Measurements from ENCODE around the gene STOML2. TPM values are rescaled to one million over a fixed set of nuclear protein-coding genes. Genes with fewer than 3 reads are reported as not detected.

STOML2 gene
- total RNA-seq, 1 donor from 2014 or later = 98.2 TPM

DNA sequence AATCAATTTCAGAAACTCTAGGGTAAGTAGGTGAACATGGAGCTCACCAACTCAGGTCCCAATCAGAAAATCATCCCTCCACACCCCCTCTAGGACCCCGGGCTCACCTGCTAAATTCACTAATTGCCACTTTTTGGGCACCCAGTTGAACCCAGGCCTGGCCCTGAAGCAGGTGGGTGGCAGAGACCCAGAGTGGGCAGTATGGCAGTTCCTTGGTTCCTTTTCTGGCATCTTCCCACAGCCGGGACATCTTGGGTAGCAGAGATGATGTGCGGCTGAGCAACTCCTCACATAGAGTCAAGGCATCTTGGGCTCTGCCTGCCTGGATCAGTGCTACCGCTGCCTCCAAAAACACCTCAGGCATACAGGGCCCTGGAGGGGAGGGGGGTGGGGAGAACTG, 27.6 kb downstream of the STOML2 start:
- no peak for TF ChIP-seq CTCF (IDR thresholded peaks at IDR 0.05)
- TF ChIP-seq POLR2A (IDR thresholded peaks at IDR 0.05) = no peak
- TF ChIP-seq POLR2AphosphoS5 (IDR thresholded peaks at IDR 0.05; ENCODE audit: insufficient read depth in 1 of 2, low read depth in 1 of 2) = no peak
- Histone ChIP-seq H3K9me3 (no peaks in the 10 kb centered on the region), H3K27ac (no peak overlapping the region), H3K27me3 (no peaks in the 10 kb centered on the region), H3K36me3 (no peaks in the 10 kb centered on the region), H3K4me1 (peaks cover 35% of the 10 kb centered on the region), H3K4me3 (no peak overlapping the region)
- intact Hi-C loops (cut with DNase I) = no loop called here
- DNase-seq (ENCODE audit: extremely low spot score in 2 of 2) = no peak

DNA sequence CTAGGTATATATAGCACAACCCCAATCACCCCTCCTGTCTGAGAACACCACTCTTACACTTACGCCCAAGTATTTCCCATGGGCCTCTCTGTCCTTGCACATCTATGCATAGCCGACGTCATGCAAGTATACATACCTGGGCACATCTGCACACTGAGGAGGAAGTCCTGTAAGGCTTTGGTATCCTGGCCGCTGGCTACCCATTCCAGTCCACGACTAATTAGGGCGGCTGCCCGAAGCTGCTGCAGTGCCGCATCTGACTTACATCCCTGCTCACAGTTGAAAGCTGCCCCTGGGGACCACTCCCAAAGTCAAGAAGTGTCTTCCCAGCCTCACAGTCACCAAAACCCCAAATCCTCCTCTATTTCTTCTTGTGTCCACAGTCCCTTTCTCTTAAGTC, 28.1 kb downstream of the STOML2 start:
- no peaks in the 10 kb centered on the region for H3K9me3 ChIP-seq
- TF ChIP-seq POLR2A (IDR thresholded peaks at IDR 0.05) (no peak), CTCF (IDR thresholded peaks at IDR 0.05) (no peak), POLR2AphosphoS5 (IDR thresholded peaks at IDR 0.05; ENCODE audit: insufficient read depth in 1 of 2, low read depth in 1 of 2) (no peak)

DNA sequence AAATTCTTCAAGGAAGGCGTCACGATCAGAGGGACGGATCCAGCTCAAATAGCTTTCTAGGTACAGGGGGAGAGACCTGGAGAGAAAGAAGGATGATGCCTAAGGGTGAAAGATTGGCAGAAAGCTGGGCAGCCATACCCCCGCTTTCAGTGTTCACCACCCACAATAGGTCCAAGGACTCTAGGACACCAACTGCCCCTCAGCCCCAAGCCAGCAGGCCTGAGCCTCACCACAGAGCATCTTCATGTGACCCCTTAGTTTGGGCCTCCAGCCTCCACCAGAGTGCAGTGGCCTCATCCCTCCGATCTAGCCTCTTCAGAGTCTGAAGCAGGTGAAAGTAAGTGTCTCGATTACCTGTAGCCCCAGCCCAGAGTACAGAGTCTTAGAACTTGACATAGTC, 28.8 kb downstream of the STOML2 start:
- H3K9me3 ChIP-seq = no peaks in the 10 kb centered on the region
- no peaks in the 10 kb centered on the region for H3K27me3 ChIP-seq
- intact Hi-C loops (cut with DNase I) = no loop called here
- DNase-seq (ENCODE audit: extremely low spot score in 2 of 2) = no peak
- H3K4me1 ChIP-seq = peaks cover 44% of the 10 kb centered on the region
- H3K27ac ChIP-seq = no peak overlapping the region
- no peaks in the 10 kb centered on the region for H3K36me3 ChIP-seq
- TF ChIP-seq CTCF (IDR thresholded peaks at IDR 0.05) (no peak), POLR2AphosphoS5 (IDR thresholded peaks at IDR 0.05; ENCODE audit: insufficient read depth in 1 of 2, low read depth in 1 of 2) (no peak), POLR2A (IDR thresholded peaks at IDR 0.05) (no peak)
- H3K4me3 ChIP-seq = no peak overlapping the region

More for the DNA sequence above, 28.1 kb downstream of the STOML2 start:
- peaks cover 41% of the 10 kb centered on the region for H3K4me1 ChIP-seq
- no peak overlapping the region for H3K27ac ChIP-seq
- H3K36me3 ChIP-seq = no peaks in the 10 kb centered on the region
- H3K4me3 ChIP-seq = no peak overlapping the region
- H3K27me3 ChIP-seq = no peaks in the 10 kb centered on the region
- no peak for DNase-seq (ENCODE audit: extremely low spot score in 2 of 2)
- intact Hi-C loops (cut with DNase I) = no loop called here

DNA sequence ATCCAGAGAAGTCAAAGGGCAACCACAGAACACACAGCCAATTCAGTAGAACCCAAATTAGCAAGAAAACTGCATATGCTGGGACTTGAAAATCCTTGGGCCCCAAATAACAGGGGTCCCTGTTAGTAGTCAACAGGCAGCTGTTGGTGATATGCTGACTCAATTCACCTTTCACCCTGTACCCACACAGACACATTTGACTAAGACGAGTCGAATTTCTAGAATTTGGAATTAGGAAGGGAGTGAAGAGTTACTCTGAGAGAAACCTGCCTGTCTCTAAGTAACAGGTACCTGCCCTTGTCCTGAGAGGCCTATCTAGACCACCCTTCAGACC, 29.7 kb downstream of the STOML2 start:
- Histone ChIP-seq H3K27me3 (no peaks in the 10 kb centered on the region), H3K36me3 (peaks cover 0 to under 1% of the 10 kb centered on the region in 2 donors), H3K27ac (peak overlapping the region; percentile 96), H3K9me3 (no peaks in the 10 kb centered on the region), H3K4me1 (peaks cover 44% of the 10 kb centered on the region), H3K4me3 (peak overlapping the region in 1 of 2 donors; percentile 74)
- no peak for DNase-seq (ENCODE audit: extremely low spot score in 2 of 2)
- intact Hi-C loops (cut with DNase I) = no loop called here
- TF ChIP-seq POLR2A (IDR thresholded peaks at IDR 0.05) = no peak
- TF ChIP-seq POLR2AphosphoS5 (IDR thresholded peaks at IDR 0.05; ENCODE audit: insufficient read depth in 1 of 2, low read depth in 1 of 2) = no peak
- TF ChIP-seq CTCF (IDR thresholded peaks at IDR 0.05) = no peak

DNA sequence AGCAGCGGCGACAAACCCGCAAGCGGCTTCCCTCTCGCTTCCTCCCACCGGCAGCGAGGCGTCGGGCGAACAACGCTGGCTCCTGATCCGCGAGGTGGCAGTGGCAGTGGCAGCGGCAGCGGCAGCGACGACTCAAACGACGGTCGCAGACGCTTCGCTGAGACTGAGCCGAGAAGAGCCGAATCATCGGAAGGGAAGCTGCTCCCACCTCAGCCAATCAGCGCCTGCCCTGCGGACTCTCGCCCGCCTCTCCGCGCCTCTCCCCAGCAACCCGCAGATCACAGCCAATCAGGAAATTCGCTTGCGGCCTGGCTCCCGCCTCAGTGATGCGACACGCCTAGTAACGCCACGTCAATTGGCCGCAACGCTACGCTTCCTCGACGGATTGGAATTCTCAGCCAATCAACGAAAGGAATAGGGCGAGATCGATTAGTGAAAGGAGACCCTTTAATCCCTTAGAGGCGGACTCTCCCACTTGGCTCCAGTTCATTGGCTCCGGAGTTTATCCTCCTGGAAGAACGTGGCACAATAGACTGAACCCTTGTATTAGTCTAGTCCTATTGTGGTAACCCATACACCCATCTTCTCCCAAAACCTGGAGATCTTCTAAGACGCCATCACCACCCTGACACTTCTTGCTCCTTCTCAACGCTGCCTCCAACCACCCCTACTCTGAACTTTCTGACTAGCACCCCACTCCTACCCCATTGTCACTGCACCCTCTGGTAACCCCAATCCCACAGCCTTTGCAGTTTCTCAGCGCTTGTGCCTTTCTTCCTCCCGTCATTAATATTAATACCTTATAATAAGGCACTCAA, 30.3 kb downstream of the STOML2 start, which contains the start of gene VCP:
VCP (minus strand) TSS at position 165 of the 818 bp plus-strand sequence. CDS start 272 bp downstream, outside the sequence.
- TF ChIP-seq POLR2A (IDR thresholded peaks at IDR 0.05) = peak in 1 of 2 donors; percentile 88
- TF ChIP-seq POLR2AphosphoS5 (IDR thresholded peaks at IDR 0.05; ENCODE audit: insufficient read depth in 1 of 2, low read depth in 1 of 2) = peak; percentile 90 to 93
- TF ChIP-seq CTCF (IDR thresholded peaks at IDR 0.05) = no peak
- H3K27ac ChIP-seq = peak within 1 kb of the TSS; percentile 96
- intact Hi-C loops (cut with DNase I) = no loop called here
- no peaks in the 10 kb centered on the region for H3K27me3 ChIP-seq
- H3K36me3 ChIP-seq = peaks cover 0 to 6% of the 10 kb centered on the region in 2 donors
- H3K4me1 ChIP-seq = peaks cover 42% of the 10 kb centered on the region
- H3K9me3 ChIP-seq = no peaks in the 10 kb centered on the region
- H3K4me3 ChIP-seq = peak within 1 kb of the TSS; percentile 68 to 74
- peak; percentile 98 to 99 for DNase-seq (ENCODE audit: extremely low spot score in 2 of 2)
